ENCODE results near the gene PDLIM4.

Gene PDLIM4

GRCh38 chr5:132214491-132214890 lies 43.0 kb upstream of the PDLIM4 start:
- Histone ChIP-seq H3K4me3 (ENCODE audit: insufficient read depth in 1 of 2, low read depth in 1 of 2, low read length in 2 of 2) (no peak overlapping the region), H3K36me3 (ENCODE audit: control insufficient read depth in 1 of 2, insufficient read depth in 2 of 2, low read depth in 1 of 2, low read length in 2 of 2) (peaks cover 50 to 80% of the 10 kb centered on the region in 2 experiments), H2BK15ac (ENCODE audit: low read depth, poor library complexity, severe bottlenecking) (no peak overlapping the region), H2AFZ (ENCODE audit: low read depth, low read length) (no peak overlapping the region), H3K23ac (ENCODE audit: low read length in 2 of 2) (no peak overlapping the region), H2AK5ac (ENCODE audit: low read length, severe bottlenecking) (peak overlapping the region; percentile 14), H4K8ac (ENCODE audit: low read length) (peak overlapping the region; percentile 8), H3K9me3 (ENCODE audit: control insufficient read depth, low read length) (no peaks in the 10 kb centered on the region), H4K91ac (ENCODE audit: low read length) (no peak overlapping the region), H2BK5ac (ENCODE audit: low read depth, low read length, poor library complexity, severe bottlenecking) (no peak overlapping the region), H3K14ac (ENCODE audit: low read length in 2 of 2) (no peak overlapping the region), H3K9ac (ENCODE audit: low read length) (peak overlapping the region; percentile 71), H3K18ac (ENCODE audit: low read depth in 1 of 2, low read length in 2 of 2) (no peak overlapping the region), H2BK120ac (ENCODE audit: low read depth, low read length) (no peak overlapping the region), H3K4me2 (ENCODE audit: low read length, poor library complexity, severe bottlenecking) (no peak overlapping the region), H3K27ac (ENCODE audit: low read length, poor library complexity, severe bottlenecking) (no peak overlapping the region), H2BK12ac (ENCODE audit: low read length in 2 of 2) (no peak overlapping the region), H3K4me1 (ENCODE audit: control insufficient read depth, insufficient read depth, low read depth, low read length) (peaks cover 10% of the 10 kb centered on the region), H3K4ac (ENCODE audit: low read depth in 1 of 2, low read length in 2 of 2) (no peak overlapping the region), H3K79me1 (replicated peaks; ENCODE audit: low read length, poor library complexity, severe bottlenecking) (peaks cover 28% of the 10 kb centered on the region), H3K27me3 (ENCODE audit: control insufficient read depth in 1 of 2, insufficient read depth in 1 of 2, low read length in 2 of 2) (no peaks in the 10 kb centered on the region)
- no peak for DNase-seq
- 93% methylated on average over 4 of the region's 4 CpGs for WGBS

GRCh38 chr5:132215329-132215728 lies 42.2 kb upstream of the PDLIM4 start:
- Histone ChIP-seq H4K91ac (ENCODE audit: low read length) (no peak overlapping the region), H2BK12ac (ENCODE audit: low read length in 2 of 2) (no peak overlapping the region), H3K4ac (ENCODE audit: low read depth in 1 of 2, low read length in 2 of 2) (no peak overlapping the region), H3K23ac (ENCODE audit: low read length in 2 of 2) (no peak overlapping the region), H2BK15ac (ENCODE audit: low read depth, poor library complexity, severe bottlenecking) (no peak overlapping the region), H4K8ac (ENCODE audit: low read length) (no peak overlapping the region), H3K27me3 (ENCODE audit: control insufficient read depth in 1 of 2, insufficient read depth in 1 of 2, low read length in 2 of 2) (no peaks in the 10 kb centered on the region), H2AFZ (ENCODE audit: low read depth, low read length) (no peak overlapping the region), H3K79me1 (replicated peaks; ENCODE audit: low read length, poor library complexity, severe bottlenecking) (peaks cover 35% of the 10 kb centered on the region), H3K18ac (ENCODE audit: low read depth in 1 of 2, low read length in 2 of 2) (peak overlapping the region in 1 of 2 experiments; percentile 84), H3K36me3 (ENCODE audit: control insufficient read depth in 1 of 2, insufficient read depth in 2 of 2, low read depth in 1 of 2, low read length in 2 of 2) (peaks cover 48 to 71% of the 10 kb centered on the region in 2 experiments), H2BK120ac (ENCODE audit: low read depth, low read length) (no peak overlapping the region), H3K27ac (ENCODE audit: low read length, poor library complexity, severe bottlenecking) (peak overlapping the region; percentile 75), H3K4me3 (ENCODE audit: insufficient read depth in 1 of 2, low read depth in 1 of 2, low read length in 2 of 2) (no peak overlapping the region), H2AK5ac (ENCODE audit: low read length, severe bottlenecking) (no peak overlapping the region), H3K9me3 (ENCODE audit: control insufficient read depth, low read length) (no peaks in the 10 kb centered on the region), H3K14ac (ENCODE audit: low read length in 2 of 2) (no peak overlapping the region), H2BK5ac (ENCODE audit: low read depth, low read length, poor library complexity, severe bottlenecking) (no peak overlapping the region), H3K4me2 (ENCODE audit: low read length, poor library complexity, severe bottlenecking) (no peak overlapping the region), H3K9ac (ENCODE audit: low read length) (peak overlapping the region; percentile 71), H3K4me1 (ENCODE audit: control insufficient read depth, insufficient read depth, low read depth, low read length) (peaks cover 7% of the 10 kb centered on the region)
- WGBS: 19% methylated on average over 5 of the region's 5 CpGs
- peak; percentile 97 for DNase-seq

- Histone ChIP-seq H4K91ac (ENCODE audit: low read length) (no peak overlapping the region), H3K36me3 (ENCODE audit: control insufficient read depth in 1 of 2, insufficient read depth in 2 of 2, low read depth in 1 of 2, low read length in 2 of 2) (peaks cover 31 to 42% of the 10 kb centered on the region in 2 experiments), H3K9me3 (ENCODE audit: control insufficient read depth, low read length) (no peaks in the 10 kb centered on the region), H2BK120ac (ENCODE audit: low read depth, low read length) (no peak overlapping the region), H4K8ac (ENCODE audit: low read length) (no peak overlapping the region), H2BK15ac (ENCODE audit: low read depth, poor library complexity, severe bottlenecking) (no peak overlapping the region), H3K4me2 (ENCODE audit: low read length, poor library complexity, severe bottlenecking) (no peak overlapping the region), H3K18ac (ENCODE audit: low read depth in 1 of 2, low read length in 2 of 2) (no peak overlapping the region), H3K27me3 (ENCODE audit: control insufficient read depth in 1 of 2, insufficient read depth in 1 of 2, low read length in 2 of 2) (no peaks in the 10 kb centered on the region), H2BK12ac (ENCODE audit: low read length in 2 of 2) (no peak overlapping the region), H3K23ac (ENCODE audit: low read length in 2 of 2) (no peak overlapping the region), H3K4ac (ENCODE audit: low read depth in 1 of 2, low read length in 2 of 2) (no peak overlapping the region), H3K4me1 (ENCODE audit: control insufficient read depth, insufficient read depth, low read depth, low read length) (peaks cover 11% of the 10 kb centered on the region), H3K27ac (ENCODE audit: low read length, poor library complexity, severe bottlenecking) (no peak overlapping the region), H2AFZ (ENCODE audit: low read depth, low read length) (no peak overlapping the region), H3K9ac (ENCODE audit: low read length) (no peak overlapping the region), H3K4me3 (ENCODE audit: insufficient read depth in 1 of 2, low read depth in 1 of 2, low read length in 2 of 2) (no peak overlapping the region), H3K79me1 (replicated peaks; ENCODE audit: low read length, poor library complexity, severe bottlenecking) (peaks cover 55% of the 10 kb centered on the region), H3K14ac (ENCODE audit: low read length in 2 of 2) (no peak overlapping the region), H2BK5ac (ENCODE audit: low read depth, low read length, poor library complexity, severe bottlenecking) (no peak overlapping the region), H2AK5ac (ENCODE audit: low read length, severe bottlenecking) (no peak overlapping the region)
- no peak for DNase-seq
- WGBS: 95% methylated on average over 4 of the region's 4 CpGs
These were observed 39.2 kb upstream of the PDLIM4 start for GRCh38 chr5:132218321-132218720.

- no peak overlapping the region for H4K8ac ChIP-seq (ENCODE audit: low read length)
- no peak overlapping the region for H2BK5ac ChIP-seq (ENCODE audit: low read depth, low read length, poor library complexity, severe bottlenecking)
- no peak overlapping the region for H3K27ac ChIP-seq (ENCODE audit: low read length, poor library complexity, severe bottlenecking)
- H3K79me1 ChIP-seq (replicated peaks; ENCODE audit: low read length, poor library complexity, severe bottlenecking): peaks cover 58% of the 10 kb centered on the region
- H2AFZ ChIP-seq (ENCODE audit: low read depth, low read length): no peak overlapping the region
- no peak overlapping the region for H3K18ac ChIP-seq (ENCODE audit: low read depth in 1 of 2, low read length in 2 of 2)
- no peaks in the 10 kb centered on the region for H3K27me3 ChIP-seq (ENCODE audit: control insufficient read depth in 1 of 2, insufficient read depth in 1 of 2, low read length in 2 of 2)
- H3K4ac ChIP-seq (ENCODE audit: low read depth in 1 of 2, low read length in 2 of 2): no peak overlapping the region
- H2BK12ac ChIP-seq (ENCODE audit: low read length in 2 of 2): no peak overlapping the region
- 97% methylated on average over 6 of the region's 6 CpGs for WGBS
- no peaks in the 10 kb centered on the region for H3K9me3 ChIP-seq (ENCODE audit: control insufficient read depth, low read length)
- H4K91ac ChIP-seq (ENCODE audit: low read length): no peak overlapping the region
- no peak overlapping the region for H2BK120ac ChIP-seq (ENCODE audit: low read depth, low read length)
- H3K4me3 ChIP-seq (ENCODE audit: insufficient read depth in 1 of 2, low read depth in 1 of 2, low read length in 2 of 2): no peak overlapping the region
- H3K9ac ChIP-seq (ENCODE audit: low read length): no peak overlapping the region
- peaks cover 11% of the 10 kb centered on the region for H3K4me1 ChIP-seq (ENCODE audit: control insufficient read depth, insufficient read depth, low read depth, low read length)
- H2AK5ac ChIP-seq (ENCODE audit: low read length, severe bottlenecking): no peak overlapping the region
- no peak overlapping the region for H3K4me2 ChIP-seq (ENCODE audit: low read length, poor library complexity, severe bottlenecking)
- no peak overlapping the region for H3K23ac ChIP-seq (ENCODE audit: low read length in 2 of 2)
- no peak for DNase-seq
- no peak overlapping the region for H3K14ac ChIP-seq (ENCODE audit: low read length in 2 of 2)
- peaks cover 24 to 32% of the 10 kb centered on the region in 2 experiments for H3K36me3 ChIP-seq (ENCODE audit: control insufficient read depth in 1 of 2, insufficient read depth in 2 of 2, low read depth in 1 of 2, low read length in 2 of 2)
- no peak overlapping the region for H2BK15ac ChIP-seq (ENCODE audit: low read depth, poor library complexity, severe bottlenecking)
These were observed 38.1 kb upstream of the PDLIM4 start for GRCh38 chr5:132219289-132219970.
